OCI-LY3 (cell line): ENCODE data around the gene ESPL1.
A peak's percentile ranks its signal among the peaks of the same experiment; 100 is the strongest.

Experiments
- H2AFZ ChIP-seq: fragments of 200-600, 300-600 bp; shearing (Covaris generic); 2 replicates; pipeline ENCODE4 v1.6.0; 2014; ENCODE audit warnings: antibody characterized with exemption, low read depth, low read length
- H3K27ac ChIP-seq: fragments of 200-600, 300-600 bp; sonication (generic); 2 replicates; pipeline ENCODE4 v1.5.1; 2014; ENCODE audit warnings: mild to moderate bottlenecking, low read length, moderate library complexity, mixed read lengths
- H3K27me3 ChIP-seq: fragments of 200-600, 300-600 bp; sonication (generic); 2 replicates; pipeline ENCODE4 v1.6.1; 2014; ENCODE audit warnings: low read depth, low read length, mixed read lengths
- H3K36me3 ChIP-seq: fragments of 200-600, 300-600 bp; sonication (generic); replicated peaks from 2 replicates; pipeline ENCODE3; 2014; ENCODE audit warnings: low read depth, low read length, mixed read lengths
- H3K4me1 ChIP-seq: fragments of 300-600, 200-600 bp; sonication (generic); 2 replicates; pipeline ENCODE4 v1.6.1; 2014; ENCODE audit warnings: low read length, mixed read lengths
- H3K4me2 ChIP-seq: fragments of 200-600, 300-600 bp; sonication (generic); 2 replicates; pipeline ENCODE4 v1.6.1; 2014; ENCODE audit warnings: low read length, mixed read lengths
- H3K4me3 ChIP-seq: fragments of 300-600, 200-600 bp; sonication (generic); 2 replicates; pipeline ENCODE4 v1.5.1; 2014; ENCODE audit warnings: antibody characterized with exemption, mild to moderate bottlenecking, low read length, moderate library complexity
- H3K79me2 ChIP-seq: fragments of 300-600, 200-600 bp; shearing (Covaris generic); 2 replicates; pipeline ENCODE4 v1.6.1; 2014; ENCODE audit warnings: mild to moderate bottlenecking, low read length, mixed read lengths
- H3K9ac ChIP-seq: fragments of 300-600, 200-600 bp; shearing (Covaris generic); 2 replicates; pipeline ENCODE4 v1.6.0; 2014; ENCODE audit warnings: mild to moderate bottlenecking, low read length, moderate library complexity
- H3K9me3 ChIP-seq: fragments of 200-600, 300-600 bp; shearing (Covaris generic); 2 replicates; pipeline ENCODE4 v1.6.1; 2014; ENCODE audit warnings: low read length, mixed read lengths; ENCODE audit not compliant: insufficient read depth
- H4K20me1 ChIP-seq: fragments of 200-600, 300-600 bp; sonication (generic); 2 replicates; pipeline ENCODE4 v1.6.1; 2016; ENCODE audit warnings: low read length, mixed read lengths; ENCODE audit not compliant: insufficient read depth
- CTCF ChIP-seq: fragments of 200-600, 300-600 bp; sonication (generic); IDR thresholded peaks from 2 replicates; pipeline ENCODE4 v1.5.1; 2014; ENCODE audit warnings: antibody characterized with exemption, low read length, low read depth
- EZH2phosphoT487 ChIP-seq: fragments of 200-600 bp; shearing (Covaris generic); IDR thresholded peaks from 2 replicates; pipeline ENCODE4 v1.6.1; 2018; ENCODE audit warnings: antibody characterized with exemption, mixed run types, low read depth

Gene ESPL1

GRCh38 chr12:53259891-53260290 is 8.2 kb upstream of the ESPL1 start:
- peaks cover 21% of the 10 kb centered on the region for H3K4me1 ChIP-seq
- no peak overlapping the region for H3K4me2 ChIP-seq
- no peaks in the 10 kb centered on the region for H3K27me3 ChIP-seq
- no peak overlapping the region for H3K4me3 ChIP-seq
- no peak overlapping the region for H3K27ac ChIP-seq
- H3K79me2 ChIP-seq: no peaks in the 10 kb centered on the region
- H2AFZ ChIP-seq: 0 out of 2 replicates have a peak overlapping the region, but pooled peaks have one; percentile 39
- H3K9me3 ChIP-seq: no peaks in the 10 kb centered on the region
- H3K9ac ChIP-seq: no peak overlapping the region
- peaks cover under 1% of the 10 kb centered on the region for H3K36me3 ChIP-seq
- TF ChIP-seq CTCF (no peak), EZH2phosphoT487 (no peak)
- no peaks in the 10 kb centered on the region for H4K20me1 ChIP-seq

DNA sequence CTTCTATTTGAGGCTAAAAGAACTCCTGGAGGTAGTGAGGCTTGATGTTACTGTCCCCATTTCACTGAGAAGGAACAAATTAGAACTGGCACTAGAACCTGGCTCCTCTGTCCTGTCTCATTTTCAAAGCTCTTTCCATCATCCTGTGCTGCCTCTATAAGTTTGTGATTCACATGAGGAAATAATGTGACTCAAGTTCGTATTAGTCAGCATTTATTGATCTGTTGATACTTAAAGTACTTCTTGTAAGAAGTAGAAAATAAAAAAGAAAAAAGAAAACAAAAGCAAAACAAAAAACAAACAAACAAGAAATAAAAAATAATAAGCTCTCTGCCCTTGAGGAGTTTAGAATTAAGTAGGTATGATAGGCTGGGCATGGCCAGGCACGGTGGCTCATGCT is 2.3 kb upstream of the ESPL1 start:
- TF ChIP-seq EZH2phosphoT487: no peak
- no peak overlapping the region for H3K4me2 ChIP-seq
- no peak overlapping the region for H3K4me3 ChIP-seq
- H3K36me3 ChIP-seq: peaks cover 19% of the 10 kb centered on the region
- no peak overlapping the region for H3K9ac ChIP-seq
- no peak overlapping the region for H2AFZ ChIP-seq
- H3K27me3 ChIP-seq: no peaks in the 10 kb centered on the region
- peaks cover 12% of the 10 kb centered on the region for H3K4me1 ChIP-seq
- H3K9me3 ChIP-seq: no peaks in the 10 kb centered on the region
- H4K20me1 ChIP-seq: no peaks in the 10 kb centered on the region
- no peak overlapping the region for H3K27ac ChIP-seq
- H3K79me2 ChIP-seq: peaks cover 23% of the 10 kb centered on the region

DNA sequence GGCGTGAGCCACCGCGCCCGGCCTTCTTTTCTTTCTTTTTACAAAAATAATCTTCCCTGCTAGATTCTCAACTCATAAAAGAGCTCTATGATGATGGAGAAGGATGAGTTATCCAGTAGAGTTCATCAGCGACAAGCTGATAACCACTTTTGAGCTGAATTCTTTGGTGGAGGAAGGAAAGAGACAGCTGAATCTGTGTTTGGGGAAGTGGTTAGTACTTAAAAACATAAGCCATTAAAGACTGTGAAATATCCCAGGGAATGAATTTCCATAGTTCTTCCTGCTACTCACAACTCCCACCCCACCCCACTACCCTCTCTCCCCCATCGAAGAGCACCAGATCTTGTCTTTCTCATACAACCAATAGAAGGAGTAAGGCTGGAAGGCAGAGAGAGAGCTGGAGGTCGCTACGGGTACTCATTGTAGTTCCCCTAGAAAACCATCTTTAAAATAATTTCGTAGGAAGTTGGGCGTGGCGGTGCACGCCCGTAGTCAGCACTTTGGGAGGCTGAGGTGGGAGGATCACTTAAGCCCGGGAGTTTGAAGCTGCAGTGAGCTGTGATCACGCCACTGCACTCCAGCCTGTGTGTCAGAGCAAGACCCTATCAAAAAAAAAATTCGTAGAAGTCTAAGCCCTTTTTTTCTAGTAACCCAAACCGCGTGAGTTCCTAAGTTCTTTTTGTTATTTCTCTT is 647 bp upstream of the ESPL1 start:
- no peaks in the 10 kb centered on the region for H4K20me1 ChIP-seq
- peaks cover 26% of the 10 kb centered on the region for H3K79me2 ChIP-seq
- TF ChIP-seq CTCF (no peak), EZH2phosphoT487 (no peak)
- no peaks in the 10 kb centered on the region for H3K9me3 ChIP-seq
- H3K4me3 ChIP-seq: peak overlapping the region; percentile 83
- peak overlapping the region; percentile 8; the same call in 1 of the 2 replicates for H3K27ac ChIP-seq
- peak overlapping the region; percentile 84 for H3K4me2 ChIP-seq
- peak overlapping the region; percentile 85 for H3K9ac ChIP-seq
- H2AFZ ChIP-seq: peak overlapping the region; percentile 88
- H3K4me1 ChIP-seq: peaks cover 12% of the 10 kb centered on the region
- no peaks in the 10 kb centered on the region for H3K27me3 ChIP-seq
- H3K36me3 ChIP-seq: peaks cover 25% of the 10 kb centered on the region

DNA sequence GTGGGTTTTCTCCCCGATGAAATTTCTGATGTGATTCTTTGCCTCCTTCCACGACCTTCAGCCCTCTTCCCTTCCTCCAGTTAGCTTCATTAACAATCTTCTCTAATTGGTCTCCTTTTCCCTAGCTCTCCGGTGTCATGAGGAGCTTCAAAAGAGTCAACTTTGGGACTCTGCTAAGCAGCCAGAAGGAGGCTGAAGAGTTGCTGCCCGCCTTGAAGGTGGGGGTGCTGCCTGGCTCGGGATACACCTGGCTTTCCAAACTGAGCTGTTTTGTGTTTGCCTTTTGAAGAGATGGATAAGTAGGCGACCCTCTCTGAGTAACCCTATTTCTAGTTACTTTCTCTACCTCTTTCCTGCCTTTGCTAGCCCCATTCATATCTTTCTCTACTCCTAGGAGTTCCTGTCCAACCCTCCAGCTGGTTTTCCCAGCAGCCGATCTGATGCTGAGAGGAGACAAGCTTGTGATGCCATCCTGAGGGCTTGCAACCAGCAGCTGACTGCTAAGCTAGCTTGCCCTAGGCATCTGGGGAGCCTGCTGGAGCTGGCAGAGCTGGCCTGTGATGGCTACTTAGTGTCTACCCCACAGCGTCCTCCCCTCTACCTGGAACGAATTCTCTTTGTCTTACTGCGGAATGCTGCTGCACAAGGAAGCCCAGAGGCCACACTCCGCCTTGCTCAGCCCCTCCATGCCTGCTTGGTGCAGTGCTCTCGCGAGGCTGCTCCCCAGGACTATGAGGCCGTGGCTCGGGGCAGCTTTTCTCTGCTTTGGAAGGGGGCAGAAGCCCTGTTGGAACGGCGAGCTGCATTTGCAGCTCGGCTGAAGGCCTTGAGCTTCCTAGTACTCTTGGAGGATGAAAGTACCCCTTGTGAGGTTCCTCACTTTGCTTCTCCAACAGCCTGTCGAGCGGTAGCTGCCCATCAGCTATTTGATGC is 797 bp downstream of the ESPL1 start:
- TF ChIP-seq CTCF (no peak), EZH2phosphoT487 (no peak)
- Histone ChIP-seq H4K20me1 (no peaks in the 10 kb centered on the region), H3K36me3 (peaks cover 29% of the 10 kb centered on the region)

More for the DNA sequence above, 797 bp downstream of the ESPL1 start:
- H3K9ac ChIP-seq: peak overlapping the region; percentile 85
- H2AFZ ChIP-seq: peak overlapping the region; percentile 88; the same call in 1 of the 2 replicates
- peak overlapping the region; percentile 60 for H3K27ac ChIP-seq
- H3K4me3 ChIP-seq: peak overlapping the region; percentile 83
- no peaks in the 10 kb centered on the region for H3K9me3 ChIP-seq
- peak overlapping the region; percentile 84 for H3K4me2 ChIP-seq
- H3K4me1 ChIP-seq: peaks cover 12% of the 10 kb centered on the region
- H3K27me3 ChIP-seq: no peaks in the 10 kb centered on the region
- H3K79me2 ChIP-seq: peaks cover 26% of the 10 kb centered on the region
